IMR-90 (cell line): ENCODE measurements around the gene ASB16. TPM values are rescaled to one million over a fixed set of nuclear protein-coding genes. Genes with fewer than 3 reads are reported as not detected.

ENCODE experiments used
- ATAC-seq: fragments of 200-7000 bp; cut with Tn5 transposase; 2 replicates; pipeline ENCODE4 v1.9.1; 2020; ENCODE audit warnings: low read depth, mild to moderate bottlenecking, moderate library complexity
- BruUV-seq: library from RNA; stranded (reverse); fragments of 400-500 nt; replicated peaks from 2 replicates; lab custom pipeline; 2021; lab: Mats Ljungman, UMichigan
- CTCF ChIA-PET: fragments of 300-600 bp; formaldehyde crosslinking; extraction: SDS; loops from one replicate; lab custom pipeline; 2021; ENCODE audit warnings: antibody characterized with exemption; lab: Yijun Ruan, JAX
- POLR2A ChIA-PET: fragments of 300-600 bp; sonication (Branson Sonifier 250); formaldehyde crosslinking; loops from one replicate; lab custom pipeline; 2022; ENCODE audit warnings: antibody characterized with exemption; ENCODE audit not compliant: unreplicated experiment; lab: Charles Lee
- DNase-seq: peaks from one replicate; pipeline ENCODE4 v3.0.0; 2013
- H2AFZ ChIP-seq: replicated peaks from 2 replicates; pipeline ENCODE3; 2013; ENCODE audit warnings: low read length, mild to moderate bottlenecking; ENCODE audit not compliant: poor library complexity
- H2AK5ac ChIP-seq: 2 replicates; pipeline ENCODE4 v1.6.1; 2013; ENCODE audit warnings: low read depth, low read length, inconsistent platforms
- H2AK9ac ChIP-seq: replicated peaks from 2 replicates; pipeline ENCODE3; 2013; ENCODE audit warnings: mild to moderate bottlenecking, low read depth, low read length, moderate library complexity; ENCODE audit not compliant: poor library complexity
- H2BK120ac ChIP-seq: 2 replicates; pipeline ENCODE4 v1.6.1; 2013; ENCODE audit warnings: low read depth, low read length, inconsistent platforms
- H2BK15ac ChIP-seq: 3 replicates; pipeline ENCODE4 v1.6.1; 2013; ENCODE audit warnings: low read depth, low read length, inconsistent platforms
- H2BK20ac ChIP-seq: 2 replicates; pipeline ENCODE4 v1.6.1; 2013; ENCODE audit warnings: low read depth, mild to moderate bottlenecking, inconsistent platforms, low read length, moderate library complexity
- H2BK5ac ChIP-seq: 2 replicates; pipeline ENCODE4 v1.6.1; 2013; ENCODE audit warnings: mild to moderate bottlenecking, low read depth, low read length, inconsistent platforms; ENCODE audit not compliant: poor library complexity, severe bottlenecking
- H3K14ac ChIP-seq: replicated peaks from 2 replicates; pipeline ENCODE4 v1.6.1; 2013; ENCODE audit warnings: low read depth, low read length, inconsistent platforms
- H3K18ac ChIP-seq: 2 replicates; pipeline ENCODE4 v1.6.1; 2013; ENCODE audit warnings: low read depth, low read length, control low read depth
- H3K23ac ChIP-seq: 2 replicates; pipeline ENCODE4 v1.6.1; 2013; ENCODE audit warnings: low read depth, low read length, inconsistent platforms
- H3K27ac ChIP-seq: 2 replicates; pipeline ENCODE4 v1.5.1; 2013; ENCODE audit warnings: mild to moderate bottlenecking, control low read depth, low read length; ENCODE audit not compliant: insufficient read depth
- H3K27me3 ChIP-seq: 2 replicates; pipeline ENCODE4 v1.6.1; 2013; ENCODE audit warnings: low read length; ENCODE audit not compliant: control insufficient read depth, insufficient read depth
- H3K36me3 ChIP-seq: 2 replicates; pipeline ENCODE4 v1.6.1; 2013; ENCODE audit warnings: low read length, mixed read lengths; ENCODE audit not compliant: control insufficient read depth, insufficient read depth
- H3K4ac ChIP-seq: 2 replicates; pipeline ENCODE4 v1.6.1; 2013; ENCODE audit warnings: low read depth, low read length, inconsistent platforms
- H3K4me1 ChIP-seq: 2 replicates; pipeline ENCODE4 v1.6.1; 2013; ENCODE audit warnings: low read length, mixed read lengths; ENCODE audit not compliant: control insufficient read depth, insufficient read depth
- H3K4me2 ChIP-seq: 2 replicates; pipeline ENCODE4 v1.6.1; 2013; ENCODE audit warnings: low read depth, mild to moderate bottlenecking, control low read depth, low read length, moderate library complexity
- H3K4me3 ChIP-seq: 2 replicates; pipeline ENCODE4 v1.5.1; 2013; ENCODE audit warnings: low read depth, mild to moderate bottlenecking, control low read depth, low read length, moderate library complexity; ENCODE audit not compliant: insufficient read depth
- H3K56ac ChIP-seq: 2 replicates; pipeline ENCODE4 v1.6.1; 2013; ENCODE audit warnings: low read length, inconsistent platforms; ENCODE audit not compliant: insufficient read depth; ENCODE audit errors: extremely low read depth
- H3K79me1 ChIP-seq, 2 experiments: 2 replicates each; pipeline ENCODE4 v1.6.1; 2013; ENCODE audit warnings: low read length in 2 of 2, inconsistent platforms in 1 of 2, low read depth in 1 of 2
- H3K9ac ChIP-seq: 2 replicates; pipeline ENCODE4 v1.6.1; 2013; ENCODE audit warnings: low read depth, low read length, control low read depth
- H3K9me1 ChIP-seq: 2 replicates; pipeline ENCODE4 v1.6.1; 2013; ENCODE audit warnings: low read length, inconsistent platforms; ENCODE audit not compliant: insufficient read depth
- H3K9me3 ChIP-seq: 2 replicates; pipeline ENCODE4 v1.6.1; 2013; ENCODE audit warnings: low read length; ENCODE audit not compliant: control insufficient read depth, insufficient read depth
- H4K20me1 ChIP-seq: 2 replicates; pipeline ENCODE4 v1.6.1; 2013; ENCODE audit warnings: low read length, inconsistent platforms; ENCODE audit not compliant: insufficient read depth
- H4K5ac ChIP-seq: 2 replicates; pipeline ENCODE4 v1.6.1; 2013; ENCODE audit warnings: mild to moderate bottlenecking, low read depth, low read length, control low read depth
- H4K8ac ChIP-seq, 2 experiments: 2 replicates each; pipeline ENCODE4 v1.6.1; 2013; ENCODE audit warnings: low read depth in 2 of 2, low read length in 2 of 2, control low read depth in 1 of 2, inconsistent platforms in 1 of 2
- H4K91ac ChIP-seq: 2 replicates; pipeline ENCODE4 v1.6.1; 2013; ENCODE audit warnings: low read depth, low read length, inconsistent platforms; ENCODE audit not compliant: insufficient read depth
- RCOR1 ChIP-seq: IDR thresholded peaks from 2 replicates; pipeline ENCODE4 v1.6.1; 2012; ENCODE audit warnings: mild to moderate bottlenecking, low read length, improper control_type of control experiment; ENCODE audit not compliant: insufficient replicate concordance
- dilution Hi-C: fragments of 300-500 bp; cut with HindIII; formaldehyde crosslinking; loops from one replicate; pipeline ENCODE4 v1.14.3; 2018; ENCODE audit warnings: low sequenced_read_pairs; ENCODE audit not compliant: unreplicated experiment
- in situ Hi-C: fragments of 300-500 bp; cut with MboI; formaldehyde crosslinking; loops from 3 replicates; pipeline ENCODE4 v1.14.3; 2019; ENCODE audit warnings: low sequenced_read_pairs, inconsistent platforms, mixed read lengths
- intact Hi-C: fragments of 100-400 bp; cut with micrococcal nuclease; formaldehyde crosslinking; loops from 2 replicates; pipeline ENCODE4 v1.10.0; 2022
- polyA plus RNA-seq, 3 experiments: library from polyadenylated mRNA; depleted of rRNA; stranded (reverse); fragments of >200 nt; gene quantifications; 2 replicates each; pipeline ENCODE4 v1.2.3, GENCODE V29; 2012; ENCODE audit warnings: low replicate concordance in 1 of 3
- total RNA-seq: library from RNA; depleted of rRNA; stranded (reverse); fragments of >200 nt; gene quantifications from 2 replicates; pipeline ENCODE4 v1.2.3, GENCODE V29; 2012
- TF ChIP-seq, protein P1 (sequence below): conservative IDR thresholded peaks from 2 replicates; pipeline ENCODE4 v1.5.1; 2012; ENCODE audit warnings: mild to moderate bottlenecking, low read depth, low read length, improper control_type of control experiment

ASB16 gene
- total and polyA plus RNA-seq, 2 of the 4 experiments (the other 2 are of a cell fraction) = 0.05 TPM; not detected in 1

DNA sequence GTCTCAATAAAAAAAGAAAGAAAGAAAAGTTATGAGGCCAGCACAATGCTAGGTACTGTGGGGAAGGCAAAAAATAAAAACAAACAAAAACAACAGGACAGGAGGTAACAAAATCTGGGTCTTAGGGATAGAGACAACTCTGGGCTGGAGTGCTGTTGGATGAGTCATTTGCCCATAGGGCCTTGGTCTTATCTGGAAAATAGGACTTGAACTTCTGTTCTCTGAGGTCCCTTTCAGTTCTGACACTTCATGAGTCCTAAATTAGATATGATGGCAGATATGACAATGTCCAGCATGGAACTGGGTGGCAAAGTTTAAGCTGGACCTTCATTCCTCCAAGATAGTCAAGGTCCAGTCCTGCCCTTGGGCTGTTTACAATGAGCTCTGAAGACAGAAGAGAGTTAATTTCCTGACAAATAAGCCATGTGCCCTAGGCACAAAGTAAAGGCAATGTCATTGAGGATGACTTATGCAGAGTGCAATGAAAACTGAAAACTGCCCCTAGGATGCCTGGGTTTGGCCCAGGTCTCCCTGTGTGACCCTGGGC, 38.2 kb upstream of the ASB16 start:
- Histone ChIP-seq H3K4me2 (no peak overlapping the region), H3K23ac (0 out of 2 replicates have a peak overlapping the region, but pooled peaks have one; percentile 1), H2BK15ac (no peak overlapping the region), H3K56ac (no peak overlapping the region), H2AK9ac (no peak overlapping the region), H3K9me1 (peaks cover 11% of the 10 kb centered on the region), H2BK5ac (no peak overlapping the region), H3K9me3 (no peaks in the 10 kb centered on the region), H2BK20ac (no peak overlapping the region), H3K79me1 (no peaks in the 10 kb centered on the region; a peak in 1 of 4 replicates), H3K36me3 (no peaks in the 10 kb centered on the region), H4K8ac (no peak overlapping the region), H3K4ac (0 out of 2 replicates have a peak overlapping the region, but pooled peaks have one; percentile 9), H4K20me1 (no peaks in the 10 kb centered on the region), H2AK5ac (no peak overlapping the region), H4K91ac (no peak overlapping the region), H3K27ac (no peak overlapping the region), H3K9ac (no peak overlapping the region), H3K14ac (no peak overlapping the region), H2BK120ac (no peak overlapping the region), H4K5ac (no peak overlapping the region), H3K18ac (no peak overlapping the region), H3K4me1 (peaks cover 1% of the 10 kb centered on the region; the same call in 1 of the 2 replicates), H3K4me3 (no peak overlapping the region), H3K27me3 (no peaks in the 10 kb centered on the region), H2AFZ (peak overlapping the region; percentile 53)
- intact Hi-C loops (no loop called here), in situ Hi-C loops (no loop called here), dilution Hi-C loops (no loop called here)
- ChIA-PET POLR2A (no interaction called here), CTCF (no interaction called here)
- no peak for DNase-seq
- no TSS peak for BruUV-seq
- TF ChIP-seq, protein P1, sequence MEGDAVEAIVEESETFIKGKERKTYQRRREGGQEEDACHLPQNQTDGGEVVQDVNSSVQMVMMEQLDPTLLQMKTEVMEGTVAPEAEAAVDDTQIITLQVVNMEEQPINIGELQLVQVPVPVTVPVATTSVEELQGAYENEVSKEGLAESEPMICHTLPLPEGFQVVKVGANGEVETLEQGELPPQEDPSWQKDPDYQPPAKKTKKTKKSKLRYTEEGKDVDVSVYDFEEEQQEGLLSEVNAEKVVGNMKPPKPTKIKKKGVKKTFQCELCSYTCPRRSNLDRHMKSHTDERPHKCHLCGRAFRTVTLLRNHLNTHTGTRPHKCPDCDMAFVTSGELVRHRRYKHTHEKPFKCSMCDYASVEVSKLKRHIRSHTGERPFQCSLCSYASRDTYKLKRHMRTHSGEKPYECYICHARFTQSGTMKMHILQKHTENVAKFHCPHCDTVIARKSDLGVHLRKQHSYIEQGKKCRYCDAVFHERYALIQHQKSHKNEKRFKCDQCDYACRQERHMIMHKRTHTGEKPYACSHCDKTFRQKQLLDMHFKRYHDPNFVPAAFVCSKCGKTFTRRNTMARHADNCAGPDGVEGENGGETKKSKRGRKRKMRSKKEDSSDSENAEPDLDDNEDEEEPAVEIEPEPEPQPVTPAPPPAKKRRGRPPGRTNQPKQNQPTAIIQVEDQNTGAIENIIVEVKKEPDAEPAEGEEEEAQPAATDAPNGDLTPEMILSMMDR = no peak
- TF ChIP-seq RCOR1 = no peak
- ATAC-seq = peak; percentile 57
